Suppressor macrophage (primary cell): ENCODE results near the gene TOR1AIP2.
"Not testable (repeated sequence)": the region's sequence is repeated elsewhere in the genome, so short reads cannot be mapped to it uniquely, and the experiment has no call there.

Experiments used
- DNase-seq, 4 experiments: peaks; one replicate each; pipeline ENCODE4 v3.0.0-alpha.2; 2020 to 2022

The TOR1AIP2 gene

GRCh38 chr1:179875596-179876299 is 1.9 kb downstream of the TOR1AIP2 start:
- peak in 3 of 4 experiments; percentile 13 to 51 (median 50) for DNase-seq

DNA sequence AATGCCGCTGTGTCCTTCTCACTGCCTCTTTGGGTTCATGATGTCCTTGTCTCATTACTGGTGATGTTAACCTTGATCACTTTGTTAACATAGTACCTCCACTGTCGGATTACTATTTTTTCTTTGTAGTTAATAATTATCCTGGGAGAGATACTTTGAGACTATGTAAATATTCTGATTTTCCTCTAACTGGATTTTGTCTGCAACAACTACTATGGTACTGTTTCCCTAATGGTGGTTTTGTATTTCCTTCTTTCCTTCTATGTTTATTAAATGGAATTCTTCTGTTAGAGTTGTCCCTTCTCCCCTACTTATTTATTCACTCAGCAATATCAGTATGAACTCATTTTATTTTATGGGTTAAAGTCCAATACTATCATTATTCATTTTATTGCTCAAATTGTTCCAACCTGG is 4.2 kb downstream of the TOR1AIP2 start:
- no peak for DNase-seq

DNA sequence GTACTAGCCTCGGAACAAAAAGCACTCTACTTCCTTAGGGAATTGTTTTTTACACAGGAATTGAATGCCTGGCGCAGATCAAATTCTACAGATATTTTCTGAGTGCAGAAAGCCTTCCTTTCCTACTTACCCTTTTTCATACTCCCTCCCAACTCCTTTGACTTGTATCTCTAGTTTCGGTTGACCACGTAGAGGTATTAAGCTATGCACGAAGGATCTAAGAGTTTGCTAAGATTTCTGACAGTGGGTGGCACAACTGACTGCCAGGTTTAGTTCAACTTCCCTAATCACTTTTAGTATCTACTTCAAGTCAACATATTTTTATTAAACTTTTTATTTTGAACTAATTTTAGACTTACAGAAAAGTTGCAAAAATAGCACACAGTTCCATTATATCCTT is 5.0 kb downstream of the TOR1AIP2 start:
- no peak for DNase-seq

- DNase-seq: no peak
These were observed 5.7 kb downstream of the TOR1AIP2 start for GRCh38 chr1:179871940-179872339.

GRCh38 chr1:179870870-179871269 is 6.7 kb downstream of the TOR1AIP2 start:
- DNase-seq: no peak

DNA sequence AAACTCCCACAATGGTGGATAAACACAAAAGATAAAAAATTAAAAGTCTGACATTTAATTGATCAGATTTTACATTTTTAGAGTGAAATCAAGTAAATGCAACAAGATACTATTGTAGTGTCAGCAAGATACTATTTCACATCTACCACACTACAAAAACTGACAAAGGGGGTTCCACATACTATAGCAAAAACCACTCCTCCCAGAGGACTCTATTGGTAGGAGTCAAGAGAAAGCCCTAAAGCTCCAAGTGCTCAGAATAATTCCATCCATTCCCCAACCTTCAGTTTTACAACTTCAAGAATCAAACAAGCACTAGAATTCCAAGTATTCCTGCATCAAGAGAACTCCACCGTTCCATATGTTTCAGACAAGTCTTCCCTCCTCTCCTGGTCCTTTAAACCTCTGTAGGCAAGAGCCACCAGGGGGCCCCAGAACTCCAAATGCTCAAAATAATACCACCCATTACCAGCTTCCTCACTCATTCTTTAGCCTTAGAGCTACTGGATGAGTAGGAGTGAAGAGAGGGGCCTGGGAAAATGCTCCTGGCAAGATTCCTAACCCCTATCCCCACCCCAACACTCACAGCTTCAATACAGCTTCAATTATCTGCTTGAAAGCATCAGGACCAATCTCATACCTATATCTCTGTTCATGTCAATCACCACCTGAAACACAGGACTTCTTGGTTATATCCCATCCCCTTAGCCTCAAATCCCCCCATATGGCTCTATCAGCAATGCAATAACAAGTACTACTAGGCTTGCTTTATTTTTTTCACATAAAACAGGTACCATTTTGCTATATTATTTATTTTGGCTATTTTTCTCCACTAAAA is 9.9 kb downstream of the TOR1AIP2 start:
- DNase-seq: peak; percentile 62 to 75 (median 69)

DNA sequence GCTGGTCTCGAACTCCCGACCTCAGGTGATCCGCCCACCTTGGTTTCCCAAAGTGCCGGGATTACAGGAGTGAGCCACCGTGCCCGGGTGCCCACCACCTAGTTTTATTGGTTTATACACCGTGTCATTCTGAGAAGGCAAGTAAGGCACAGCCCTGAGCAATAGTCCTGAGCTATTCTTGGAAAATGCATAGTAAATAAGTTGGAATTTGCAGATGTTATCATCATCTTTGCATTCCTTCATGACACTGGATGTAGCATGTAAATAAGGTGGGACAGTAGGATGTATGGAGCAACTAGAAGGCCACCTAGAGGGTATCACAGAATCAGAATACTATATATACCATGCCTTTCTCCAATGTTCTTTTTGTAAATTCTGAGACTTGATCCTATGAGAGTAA is 11.0 kb downstream of the TOR1AIP2 start:
- no peak for DNase-seq

GRCh38 chr1:179865377-179865776 is 12.2 kb downstream of the TOR1AIP2 start:
- DNase-seq: no peak

GRCh38 chr1:179860652-179861051 is 17.0 kb downstream of the TOR1AIP2 start:
- DNase-seq: no peak

GRCh38 chr1:179857009-179857408 is 20.6 kb downstream of the TOR1AIP2 start:
- peak in 3 of 4 experiments; percentile 10 to 63 (median 31) for DNase-seq

- DNase-seq: peak in 3 of 4 experiments; percentile 17 to 56 (median 51)
These were observed 21.3 kb downstream of the TOR1AIP2 start for GRCh38 chr1:179856296-179856695.

GRCh38 chr1:179855831-179856230 is 21.8 kb downstream of the TOR1AIP2 start:
- DNase-seq: not testable (repeated sequence)

GRCh38 chr1:179853102-179853501 is 24.5 kb downstream of the TOR1AIP2 start:
- no peak for DNase-seq

GRCh38 chr1:179848233-179848632 is 29.4 kb downstream of the TOR1AIP2 start:
- DNase-seq: no peak

- no peak for DNase-seq
These were observed 37.5 kb downstream of the TOR1AIP2 start for GRCh38 chr1:179840107-179840506.

DNA sequence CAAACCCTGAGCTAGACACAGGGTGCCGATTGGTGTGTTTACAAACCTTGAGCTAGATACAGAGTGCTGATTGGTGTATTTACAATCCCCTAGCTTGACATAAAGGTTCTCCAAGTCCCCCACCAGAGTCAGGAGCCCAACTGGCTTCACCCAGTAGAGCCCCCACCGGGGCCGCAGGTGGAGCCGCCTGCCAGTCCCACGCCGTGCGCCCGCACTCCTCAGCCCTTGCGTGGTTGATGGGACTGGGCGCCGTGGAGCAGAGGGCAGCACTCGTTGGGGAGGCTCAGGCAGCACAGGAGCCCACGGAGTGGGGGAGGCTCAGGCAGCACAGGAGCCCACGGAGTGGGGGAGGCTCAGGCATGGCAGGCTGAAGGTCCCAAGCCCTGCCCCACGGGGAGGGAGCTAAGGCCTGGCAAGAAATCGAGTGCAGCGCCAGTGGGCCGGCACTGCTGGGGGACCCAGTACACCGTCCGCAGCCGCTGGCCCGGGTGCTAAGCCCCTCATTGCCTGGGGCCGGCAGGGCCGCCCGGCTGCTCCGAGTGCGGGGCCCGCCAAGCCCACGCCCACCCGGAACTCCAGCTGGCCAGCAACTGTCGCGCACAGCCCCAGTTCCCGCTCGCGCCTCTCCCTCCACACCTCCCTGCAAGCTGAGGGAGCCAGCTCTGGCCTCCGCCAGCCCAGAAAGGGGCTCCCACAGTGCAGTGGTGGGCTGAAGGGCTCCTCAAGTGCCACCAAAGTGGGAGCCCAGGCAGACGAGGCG is 40.7 kb downstream of the TOR1AIP2 start:
- DNase-seq: not testable (repeated sequence)

- DNase-seq: no peak
These were observed 45.5 kb downstream of the TOR1AIP2 start for GRCh38 chr1:179831852-179832699.

DNA sequence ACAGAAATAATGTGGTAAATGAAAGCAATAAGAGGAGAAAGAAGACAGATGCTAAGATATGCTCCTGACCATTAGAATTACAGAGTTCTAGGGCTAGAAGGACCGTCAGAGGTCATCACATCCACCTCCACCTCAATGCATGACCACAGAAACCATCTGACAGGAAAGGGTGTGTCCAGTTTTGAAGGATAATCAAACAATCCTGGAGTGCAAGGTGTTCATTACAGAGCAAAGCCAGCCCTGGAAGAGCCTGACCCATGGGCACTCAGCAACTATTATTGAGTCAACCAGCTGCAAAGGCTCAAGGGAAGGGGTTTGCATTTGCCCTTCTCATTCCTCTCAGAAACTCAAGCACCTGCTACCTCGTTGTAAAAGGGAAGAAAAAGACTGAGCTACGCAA is 46.4 kb downstream of the TOR1AIP2 start:
- no peak for DNase-seq

GRCh38 chr1:179828554-179829110 is 49.0 kb downstream of the TOR1AIP2 start:
- no peak for DNase-seq

DNA sequence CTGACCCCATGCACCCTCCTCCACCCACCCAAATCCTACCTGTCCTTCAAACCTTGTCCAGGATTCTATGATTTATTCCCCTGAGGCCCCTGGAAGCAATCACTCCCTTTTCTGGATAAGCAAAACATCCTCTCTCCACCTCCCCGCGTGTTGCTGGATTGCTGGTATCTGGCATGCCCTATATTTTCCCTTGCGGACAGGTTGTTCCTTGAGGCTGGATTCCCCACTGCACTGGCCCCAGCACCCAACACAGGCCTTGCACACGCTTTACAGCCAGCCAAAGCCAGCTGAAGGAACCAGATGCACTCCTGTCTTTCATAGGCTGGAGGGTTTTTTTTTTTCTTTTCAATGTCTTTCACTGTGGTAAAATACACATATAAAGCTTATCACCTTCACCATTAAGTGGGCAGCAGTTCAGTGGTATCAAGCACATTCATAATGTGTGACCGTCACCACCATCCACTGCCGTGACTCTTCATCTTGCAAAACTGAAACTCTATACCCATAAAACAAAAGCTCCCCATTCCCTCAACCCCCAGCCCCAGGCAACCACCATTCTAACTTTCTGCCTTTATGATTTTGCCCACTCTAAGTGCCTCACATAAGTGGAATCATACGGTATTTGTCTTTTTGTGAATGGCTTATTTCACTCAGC is 50.9 kb downstream of the TOR1AIP2 start:
- no peak for DNase-seq

GRCh38 chr1:179825798-179826460 is 51.7 kb downstream of the TOR1AIP2 start:
- DNase-seq: no peak
